K562 (cell line): ENCODE data around the gene PRKG1. TPM values are rescaled to one million over a fixed set of nuclear protein-coding genes. Genes with fewer than 3 reads are reported as not detected.

Source experiments
- ATAC-seq: fragments of 200-7000 bp; cut with Tn5 transposase; 3 replicates; pipeline ENCODE4 v1.9.1; 2020; ENCODE audit warnings: moderate library complexity
- BruUV-seq: library from RNA; stranded (reverse); fragments of 400-500 nt; replicated peaks from 2 replicates; lab custom pipeline; 2021; lab: Mats Ljungman, UMichigan
- CTCF ChIA-PET: fragments of 300-600 bp; formaldehyde crosslinking; extraction: SDS; loops from one replicate; lab custom pipeline; 2021; ENCODE audit warnings: low intra/inter-chr PET ratio; lab: Yijun Ruan, JAX
- POLR2A ChIA-PET: fragments of 300-600, 350-650 bp; sonication (Branson Sonifier 250); formaldehyde crosslinking; extraction: SDS; loops from one replicate; lab custom pipeline; 2021; ENCODE audit warnings: antibody characterized with exemption, inconsistent platforms; lab: Yijun Ruan, JAX
- DNase-seq, 4 experiments: peaks; one replicate each; pipeline versions ENCODE4 v3.0.0 to v3.0.0-alpha.2; 2011 to 2018; ENCODE audit warnings: low spot score in 3 of 4, mixed read lengths in 3 of 4; ENCODE audit errors: extremely low read depth in 1 of 4
- FAIRE-seq: peaks from 2 replicates; lab custom pipeline; 2011; peaks lifted over from hg19 to GRCh38; lab: Jason Lieb, UNC
- H2AFZ ChIP-seq: 2 replicates; pipeline ENCODE4 v1.6.0; 2011; ENCODE audit warnings: low read depth, low read length, control low read depth, inconsistent platforms
- H3K27ac ChIP-seq: fragments of 200-600 bp; 3 replicates; pipeline ENCODE4 v1.8.0; 2011; ENCODE audit warnings: low read depth, mild to moderate bottlenecking, control low read depth, inconsistent platforms, low read length, moderate library complexity, mixed read lengths; ENCODE audit errors: extremely low read depth
- H3K27me3 ChIP-seq, 2 experiments: fragments of 300-600 bp in 1 of 2; 2 replicates in 1 of 2; 3 replicates in 1 of 2; pipeline versions ENCODE4 v1.6.0 to v1.8.0; 2011; ENCODE audit warnings: inconsistent platforms in 2 of 2, low read length in 2 of 2, mild to moderate bottlenecking in 1 of 2, mixed read lengths in 1 of 2, moderate library complexity in 1 of 2; ENCODE audit not compliant: control insufficient read depth in 2 of 2, insufficient read depth in 2 of 2
- H3K36me3 ChIP-seq: fragments of 300-600 bp; 3 replicates; pipeline ENCODE4 v1.8.0; 2011; ENCODE audit warnings: mild to moderate bottlenecking, low read length, inconsistent platforms; ENCODE audit not compliant: control insufficient read depth, insufficient read depth
- H3K4me1 ChIP-seq, 2 experiments: fragments of 200-600 bp in 1 of 2; replicated peaks in 1 of 2; 2 replicates in 1 of 2; 3 replicates in 1 of 2; pipeline versions ENCODE4 v1.5.1 to v1.8.0; 2011; ENCODE audit warnings: inconsistent platforms in 2 of 2, low read length in 2 of 2, mild to moderate bottlenecking in 1 of 2, mixed read lengths in 1 of 2, moderate library complexity in 1 of 2; ENCODE audit not compliant: control insufficient read depth in 2 of 2, insufficient read depth in 2 of 2
- H3K4me2 ChIP-seq: 2 replicates; pipeline ENCODE4 v1.6.1; 2011; ENCODE audit warnings: low read length, control low read depth, inconsistent platforms, mixed read lengths; ENCODE audit not compliant: insufficient read depth
- H3K4me3 ChIP-seq: fragments of 200-600 bp; sonication (generic), shearing (Covaris generic); 2 replicates; pipeline ENCODE4 v1.5.1; 2016; ENCODE audit warnings: control low read depth, inconsistent platforms
- H3K79me2 ChIP-seq: fragments of 200-600 bp; 3 replicates; pipeline ENCODE4 v1.8.0; 2011; ENCODE audit warnings: low read length, inconsistent platforms; ENCODE audit not compliant: control insufficient read depth, insufficient read depth
- H3K9ac ChIP-seq, 2 experiments: 2 replicates each; pipeline versions ENCODE4 v1.6.0 to v1.6.1; 2011; ENCODE audit warnings: low read depth in 2 of 2, low read length in 2 of 2, control low read depth in 1 of 2, inconsistent platforms in 1 of 2, mild to moderate bottlenecking in 1 of 2, mixed read lengths in 1 of 2; ENCODE audit not compliant: insufficient read depth in 1 of 2
- H3K9me1 ChIP-seq: one replicate; pipeline ENCODE4 v1.6.0; 2011; ENCODE audit warnings: inconsistent platforms, mild to moderate bottlenecking, low read length, moderate library complexity; ENCODE audit not compliant: control insufficient read depth, insufficient read depth
- H3K9me3 ChIP-seq: replicated peaks from 2 replicates; pipeline ENCODE4 v1.5.1; 2011; ENCODE audit warnings: low read depth, low read length, inconsistent platforms; ENCODE audit not compliant: control insufficient read depth, insufficient read depth
- H4K20me1 ChIP-seq: replicated peaks from 2 replicates; pipeline ENCODE4 v1.6.1; 2011; ENCODE audit warnings: low read length, inconsistent platforms, mixed read lengths; ENCODE audit not compliant: control insufficient read depth, insufficient read depth
- ARID2 ChIP-seq: fragments of 450-650 bp; IDR thresholded peaks from 2 replicates; pipeline ENCODE4 v1.6.1; 2017; ENCODE audit warnings: antibody characterized with exemption, mild to moderate bottlenecking
- BCOR ChIP-seq: fragments of 450-650 bp; IDR thresholded peaks from 2 replicates; pipeline ENCODE4 v1.6.1; 2016
- CEBPG ChIP-seq, 3 experiments: fragments of 200-800 bp in 1 of 3; sonication (Bioruptor generic) in 1 of 3; sonication (generic) in 1 of 3; formaldehyde crosslinking in 1 of 3; IDR thresholded peaks in 2 of 3; conservative IDR thresholded peaks in 1 of 3; 2 replicates each; pipeline versions ENCODE4 v1.6.1 to v1.8.0; 2016 to 2022; ENCODE audit warnings: missing compliant biosample characterization in 2 of 3, missing genetic modification characterization in 2 of 3, mild to moderate bottlenecking in 1 of 3, missing genetic modification reagents in 1 of 3
- FOXK1 ChIP-seq: sonication (generic); formaldehyde crosslinking; IDR thresholded peaks from 2 replicates; pipeline ENCODE4 v1.8.0; 2022; ENCODE audit warnings: missing genetic modification reagents, mild to moderate bottlenecking, borderline replicate concordance
- HNRNPH1 ChIP-seq: fragments of 200-400 bp; formaldehyde crosslinking; optimal IDR thresholded peaks from 2 replicates; pipeline ENCODE3; 2017; ENCODE audit warnings: low read depth, mild to moderate bottlenecking, low read length, moderate library complexity
- KAT8 ChIP-seq: fragments of 450-650 bp; IDR thresholded peaks from 2 replicates; pipeline ENCODE4 v1.6.1; 2016; ENCODE audit warnings: low read depth, mild to moderate bottlenecking
- KLF6 ChIP-seq: fragments of 250-450 bp; sonication (Bioruptor Pico); IDR thresholded peaks from 2 replicates; pipeline ENCODE4 v1.4.0; 2020; ENCODE audit warnings: mild to moderate bottlenecking, moderate library complexity, borderline replicate concordance
- MBD2 ChIP-seq: sonication (generic); IDR thresholded peaks from 2 replicates; pipeline ENCODE4 v1.6.1; 2016; ENCODE audit warnings: low read depth, borderline replicate concordance
- NCOA6 ChIP-seq: fragments of 450-650 bp; IDR thresholded peaks from 2 replicates; pipeline ENCODE4 v1.6.1; 2017; ENCODE audit warnings: mild to moderate bottlenecking
- NFRKB ChIP-seq: fragments of 450-650 bp; IDR thresholded peaks from 2 replicates; pipeline ENCODE4 v1.6.1; 2016; ENCODE audit warnings: low read depth
- OTX1 ChIP-seq: fragments of 450-650 bp; formaldehyde crosslinking; IDR thresholded peaks from 2 replicates; pipeline ENCODE4 v1.4.0; 2022; ENCODE audit warnings: mild to moderate bottlenecking
- POLR2B ChIP-seq: fragments of 450-650 bp; IDR thresholded peaks from 2 replicates; pipeline ENCODE4 v1.6.1; 2018; ENCODE audit warnings: low read depth; ENCODE audit not compliant: partially characterized antibody
- PYGO2 ChIP-seq: fragments of 450-650 bp; IDR thresholded peaks from 2 replicates; pipeline ENCODE4 v1.6.1; 2016; ENCODE audit warnings: mild to moderate bottlenecking, missing genetic modification characterization, moderate library complexity, missing compliant biosample characterization
- ZHX1 ChIP-seq: fragments of 150-350 bp; conservative IDR thresholded peaks from 2 replicates; pipeline ENCODE4 v1.6.1; 2014; ENCODE audit warnings: low read length
- ZNF12 ChIP-seq: sonication (generic); formaldehyde crosslinking; IDR thresholded peaks from 2 replicates; pipeline ENCODE4 v1.4.0; 2020; ENCODE audit warnings: mild to moderate bottlenecking, missing genetic modification reagents
- ZNF175 ChIP-seq: fragments of 200-800 bp; sonication (Bioruptor generic); IDR thresholded peaks from 2 replicates; pipeline ENCODE4 v1.6.1; 2016; ENCODE audit warnings: low read depth, mild to moderate bottlenecking, missing genetic modification characterization, missing compliant biosample characterization
- ZNF436 ChIP-seq: fragments of 250-450, 450-650 bp; sonication (Bioruptor Pico); formaldehyde crosslinking; IDR thresholded peaks from 2 replicates; pipeline ENCODE4 v1.7.0; 2020; ENCODE audit warnings: mild to moderate bottlenecking
- ZNF584 ChIP-seq: fragments of 200-800 bp; sonication (Bioruptor generic); IDR thresholded peaks from 2 replicates; pipeline ENCODE4 v1.6.1; 2016; ENCODE audit warnings: low read depth, mild to moderate bottlenecking, missing genetic modification characterization, missing compliant biosample characterization
- ZNF717 ChIP-seq: fragments of 250-450 bp; sonication (Bioruptor Pico); IDR thresholded peaks from 2 replicates; pipeline ENCODE4 v1.5.0; 2021
- WGBS: fragments of 100-300 bp; shearing (Covaris generic); methylation state at CpG from one replicate; pipeline ENCODE4 v1.1.6; 2016; ENCODE audit warnings: low coverage, mixed read lengths; ENCODE audit not compliant: insufficient coverage; ENCODE audit errors: missing lambda C conversion rate; 5-methylcytosine and 5-hydroxymethylcytosine counted together
- in situ Hi-C: fragments of 300-500 bp; cut with MboI; formaldehyde crosslinking; loops from 4 replicates; pipeline ENCODE4 v1.15.0; 2018; ENCODE audit warnings: inconsistent platforms, mixed read lengths
- intact Hi-C: fragments of 100-400 bp; cut with micrococcal nuclease; formaldehyde crosslinking; loops from 2 replicates; pipeline ENCODE4 v1.14.2; 2022
- polyA plus RNA-seq, 8 experiments: library from polyadenylated mRNA; depleted of rRNA in 4 of 8; stranded (reverse) in 5 of 8; unstranded in 3 of 8; fragments of >200 nt; fragmentation: Nextera tagmentation in 2 of 8; fragmentation: Illumina TruSeq in 1 of 8; extraction: Ambion mirVana in 2 of 8; extraction: Trizol in 1 of 8; gene quantifications; 2 replicates each; pipeline versions ENCODE4 v1.2.1 to v1.2.3, GENCODE V29; 2011 to 2014; ENCODE audit warnings: inconsistent platforms in 1 of 8, missing spikeins in 1 of 8
- total RNA-seq, 7 experiments: library from RNA; depleted of rRNA in 6 of 7; stranded (reverse); fragments of >200 nt in 6 of 7; fragmentation: Illumina TruSeq in 2 of 7; extraction: Trizol in 2 of 7; gene quantifications; 2 replicates each; pipeline versions ENCODE4 v1.2.1 to v1.2.3, GENCODE V29; 2011 to 2021; ENCODE audit warnings: low replicate concordance in 1 of 7
- TF ChIP-seq, protein P1 (sequence below): fragments of 450-650 bp; formaldehyde crosslinking; IDR thresholded peaks from 2 replicates; pipeline ENCODE4 v1.4.0; 2022; ENCODE audit warnings: missing genetic modification characterization

The PRKG1 gene
- total and polyA plus RNA-seq, 9 of the 15 experiments (the other 6 are each of a cell fraction or from before 2014, with no cell fraction given): 0.22 TPM; not detected in 8

GRCh38 chr10:51765284-51765971, 691.1 kb downstream of the PRKG1 start:
- TF ChIP-seq FOXK1 (CRISPR knock-in tag) (no peak), OTX1 (CRISPR knock-in tag) (no peak), ZNF717 (CRISPR knock-in tag) (no peak), ZNF584 (CRISPR knock-in tag) (no peak), ARID2 (no peak), MBD2 (no peak), NCOA6 (no peak), NFRKB (no peak), CEBPG (CRISPR knock-in tag; IDR thresholded peaks at IDR 0.05) (no peak), CEBPG (tag; conservative IDR thresholded peaks at IDR 0.05 in 1 of 2, IDR thresholded peaks at IDR 0.05 in 1 of 2) (no peak), POLR2B (no peak), KLF6 (CRISPR knock-in tag) (no peak), ZNF175 (CRISPR knock-in tag) (no peak), ZNF436 (no peak), HNRNPH1 (no peak), ZNF12 (no peak), BCOR (no peak), ZHX1 (no peak), KAT8 (no peak), PYGO2 (tag) (no peak)
- TF ChIP-seq, protein P1, sequence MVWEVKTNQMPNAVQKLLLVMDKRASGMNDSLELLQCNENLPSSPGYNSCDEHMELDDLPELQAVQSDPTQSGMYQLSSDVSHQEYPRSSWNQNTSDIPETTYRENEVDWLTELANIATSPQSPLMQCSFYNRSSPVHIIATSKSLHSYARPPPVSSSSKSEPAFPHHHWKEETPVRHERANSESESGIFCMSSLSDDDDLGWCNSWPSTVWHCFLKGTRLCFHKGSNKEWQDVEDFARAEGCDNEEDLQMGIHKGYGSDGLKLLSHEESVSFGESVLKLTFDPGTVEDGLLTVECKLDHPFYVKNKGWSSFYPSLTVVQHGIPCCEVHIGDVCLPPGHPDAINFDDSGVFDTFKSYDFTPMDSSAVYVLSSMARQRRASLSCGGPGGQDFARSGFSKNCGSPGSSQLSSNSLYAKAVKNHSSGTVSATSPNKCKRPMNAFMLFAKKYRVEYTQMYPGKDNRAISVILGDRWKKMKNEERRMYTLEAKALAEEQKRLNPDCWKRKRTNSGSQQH: no peak
- ATAC-seq: no peak
- POLR2A ChIA-PET: no interaction called here
- H3K9me1 ChIP-seq: no peaks in the 10 kb centered on the region
- H4K20me1 ChIP-seq: no peaks in the 10 kb centered on the region
- CTCF ChIA-PET: no interaction called here
- BruUV-seq: no TSS peak
- no peaks in the 10 kb centered on the region for H3K4me1 ChIP-seq
- no peak overlapping the region for H3K4me2 ChIP-seq
- no peak overlapping the region for H3K4me3 ChIP-seq
- DNase-seq: no peak
- no peak overlapping the region for H2AFZ ChIP-seq
- no peaks in the 10 kb centered on the region for H3K27me3 ChIP-seq
- H3K79me2 ChIP-seq: no peaks in the 10 kb centered on the region
- in situ Hi-C loops: no loop called here
- H3K27ac ChIP-seq: no peak overlapping the region
- 0% methylated on average over 1 of the region's 1 CpG for WGBS
- no peak overlapping the region for H3K9ac ChIP-seq
- intact Hi-C loops: no loop called here
- H3K9me3 ChIP-seq: no peaks in the 10 kb centered on the region
- H3K36me3 ChIP-seq: no peaks in the 10 kb centered on the region
- no peak for FAIRE-seq
